Heart right ventricle (tissue), 16 donors: ENCODE results near the gene WFDC1. TPM values are rescaled to one million over a fixed set of nuclear protein-coding genes. Genes with fewer than 3 reads are reported as not detected.

Experiments
- ATAC-seq, 8 donors: fragments of 200-7000 bp; cut with Tn5 transposase; one replicate each; pipeline ENCODE4 v1.9.1; 2020; ENCODE audit warnings: mild to moderate bottlenecking in 8 of 8, moderate library complexity in 8 of 8, moderate number of reproducible peaks in 1 of 8
- DNase-seq, 2 donors: peaks; one replicate each; pipeline ENCODE4 v3.0.0-alpha.2; 2020
- H3K27ac ChIP-seq, 10 donors: fragments of 200-600 bp; sonication (generic) in 2 of 10; one replicate each; pipeline versions ENCODE4 v1.5.0 to v1.8.0; 2020 to 2022; ENCODE audit warnings: mild to moderate bottlenecking in 3 of 10
- H3K27me3 ChIP-seq, 7 donors: fragments of 200-600 bp; one replicate each; pipeline ENCODE4 v1.8.0; 2021 to 2022; ENCODE audit warnings: mild to moderate bottlenecking in 2 of 7
- H3K36me3 ChIP-seq, 9 donors: fragments of 200-600 bp; sonication (generic) in 1 of 9; one replicate each; pipeline versions ENCODE4 v1.5.0 to v1.8.0; 2020 to 2022; ENCODE audit warnings: mild to moderate bottlenecking in 2 of 9
- H3K4me1 ChIP-seq, 9 donors: fragments of 200-600 bp; sonication (generic) in 1 of 9; one replicate each; pipeline versions ENCODE4 v1.5.0 to v1.8.0; 2020 to 2022; ENCODE audit warnings: mild to moderate bottlenecking in 4 of 9
- H3K4me3 ChIP-seq, 10 donors: fragments of 200-600 bp; sonication (generic) in 2 of 10; one replicate each; pipeline versions ENCODE4 v1.5.0 to v1.8.0; 2020 to 2022; ENCODE audit warnings: mild to moderate bottlenecking in 7 of 10, moderate library complexity in 2 of 10
- H3K9me3 ChIP-seq, 11 donors: fragments of 200-600 bp in 10 of 11; sonication (generic) in 2 of 11; one replicate each; pipeline versions ENCODE4 v1.5.0 to v1.8.0; 2013 to 2022; ENCODE audit warnings: mild to moderate bottlenecking in 2 of 11, control low read depth in 1 of 11, moderate library complexity in 1 of 11
- WGBS, 2 donors: extraction: QIAGEN DNeasy Blood & Tissue Kit; methylation state at CpG; one replicate each; pipeline ENCODE4 v1.1.7; 2013; ENCODE audit warnings: inconsistent platforms in 1 of 2; 5-methylcytosine and 5-hydroxymethylcytosine counted together
- intact Hi-C, 10 donors: fragments of 100-400 bp; cut with DNase I; formaldehyde crosslinking; loops; one replicate each; pipeline versions ENCODE4 v1.11.1 to v1.14.2; 2022
- polyA plus RNA-seq, 2 donors: library from polyadenylated mRNA; stranded (reverse); fragments of 200-250 nt; gene quantifications; one replicate each; pipeline ENCODE4 v1.2.3, GENCODE V29; 2013
- total RNA-seq, 10 donors: library from RNA; stranded (reverse); fragmentation: NEBNext Ultra II Directional in 3 of 10; extraction: Animal tissue kit (Norgen Biotek cat#: 25700) in 3 of 10; gene quantifications; one replicate each; pipeline versions ENCODE4 v1.2.1 to v1.2.4, GENCODE V29; 2021 to 2023
- TF ChIP-seq, protein P1 (sequence below), 9 donors: fragments of 200-600 bp; sonication (generic) in 2 of 9; IDR thresholded peaks; one replicate each; pipeline versions ENCODE4 v1.5.0 to v1.8.0; 2021 to 2022; ENCODE audit warnings: antibody characterized with exemption in 9 of 9, mild to moderate bottlenecking in 5 of 9, moderate library complexity in 1 of 9
- donor health status: Arrhythmogenic right ventricular cardiomyopathy.
- donor health status: ischemic (EF 13 %, LVEDD 7.1; RV severe dilation, severe dysfunction).
- donor health status: healthy with polysubstance abuse.
- donor health status: DM: no; HTN: yes; CAD: no.
- donor health status: DM: no; HTN: no; CAD: no.
- donor health status: ischemic (EF 25% LVEDD 6.9; RV normal size, moderate dysfunction).
- donor health status: ischemic (EF 25% LVEDD 5.7; RV mildly dilated, moderate dysfunction).
- donor health status: healthy.
- donor health status: DM: yes; HTN: yes; CAD: no.
- donor health status: Ischemic cardiomyopathy.
- donor health status: ischemic (EF 35%, LVEDD 5.7; RV mildly dilated, moderate dysfunction).
- donor health status: nonischemic (EF 11% LVEDD 7.7; RV severe dilation, severe dysfunction).
- donor health status: DM: yes; HTN: yes; CAD: no.
- donor health status: PGD.
- donor health status: ischemic (EF 29% LVEDD 5.4; RV normal size, mild dysfunction).
- donor health status: nonischemic (EF 23%, LVEDD 6.1; RV moderate dilation, normal function).

Gene WFDC1
- total and polyA plus RNA-seq, 12 donors: 0.55 to 5.7 (median 1.1) TPM

DNA sequence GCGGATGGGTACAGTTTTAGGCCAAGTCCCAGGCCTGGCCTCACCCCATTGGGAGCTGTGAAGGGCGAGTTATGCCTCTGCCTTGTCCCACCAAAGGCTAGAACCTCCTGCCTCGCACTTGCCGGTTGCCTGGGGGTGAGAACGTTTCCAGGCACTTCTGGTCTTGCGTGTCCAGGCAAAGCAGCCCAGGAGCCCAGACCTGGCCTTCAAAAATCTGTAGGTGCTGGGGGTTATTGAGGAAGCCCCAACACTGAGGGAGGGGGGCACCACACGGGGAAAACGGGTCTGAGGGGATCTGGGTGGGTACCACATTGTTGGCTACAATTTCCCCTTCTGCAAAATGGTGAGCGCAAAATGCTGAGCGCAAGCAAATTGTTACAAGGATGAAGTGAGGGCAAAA is 61.5 kb downstream of the WFDC1 start:
- H3K36me3 ChIP-seq: no peaks in the 10 kb centered on the region
- H3K9me3 ChIP-seq: no peaks in the 10 kb centered on the region
- intact Hi-C loops: no loop called here
- peaks cover 0 to 4% (median 0%) of the 10 kb centered on the region in 9 donors for H3K4me1 ChIP-seq
- ATAC-seq (no peak), DNase-seq (no peak)
- no peak overlapping the region for H3K27ac ChIP-seq
- H3K27me3 ChIP-seq: peaks cover 0 to 21% (median 3%) of the 10 kb centered on the region in 7 donors
- 81 to 86% methylated on average over 10 of the region's 10 CpGs for WGBS, 2 donors
- TF ChIP-seq, protein P1, sequence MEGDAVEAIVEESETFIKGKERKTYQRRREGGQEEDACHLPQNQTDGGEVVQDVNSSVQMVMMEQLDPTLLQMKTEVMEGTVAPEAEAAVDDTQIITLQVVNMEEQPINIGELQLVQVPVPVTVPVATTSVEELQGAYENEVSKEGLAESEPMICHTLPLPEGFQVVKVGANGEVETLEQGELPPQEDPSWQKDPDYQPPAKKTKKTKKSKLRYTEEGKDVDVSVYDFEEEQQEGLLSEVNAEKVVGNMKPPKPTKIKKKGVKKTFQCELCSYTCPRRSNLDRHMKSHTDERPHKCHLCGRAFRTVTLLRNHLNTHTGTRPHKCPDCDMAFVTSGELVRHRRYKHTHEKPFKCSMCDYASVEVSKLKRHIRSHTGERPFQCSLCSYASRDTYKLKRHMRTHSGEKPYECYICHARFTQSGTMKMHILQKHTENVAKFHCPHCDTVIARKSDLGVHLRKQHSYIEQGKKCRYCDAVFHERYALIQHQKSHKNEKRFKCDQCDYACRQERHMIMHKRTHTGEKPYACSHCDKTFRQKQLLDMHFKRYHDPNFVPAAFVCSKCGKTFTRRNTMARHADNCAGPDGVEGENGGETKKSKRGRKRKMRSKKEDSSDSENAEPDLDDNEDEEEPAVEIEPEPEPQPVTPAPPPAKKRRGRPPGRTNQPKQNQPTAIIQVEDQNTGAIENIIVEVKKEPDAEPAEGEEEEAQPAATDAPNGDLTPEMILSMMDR (IDR thresholded peaks at IDR 0.05): no peak
- H3K4me3 ChIP-seq: no peak overlapping the region

DNA sequence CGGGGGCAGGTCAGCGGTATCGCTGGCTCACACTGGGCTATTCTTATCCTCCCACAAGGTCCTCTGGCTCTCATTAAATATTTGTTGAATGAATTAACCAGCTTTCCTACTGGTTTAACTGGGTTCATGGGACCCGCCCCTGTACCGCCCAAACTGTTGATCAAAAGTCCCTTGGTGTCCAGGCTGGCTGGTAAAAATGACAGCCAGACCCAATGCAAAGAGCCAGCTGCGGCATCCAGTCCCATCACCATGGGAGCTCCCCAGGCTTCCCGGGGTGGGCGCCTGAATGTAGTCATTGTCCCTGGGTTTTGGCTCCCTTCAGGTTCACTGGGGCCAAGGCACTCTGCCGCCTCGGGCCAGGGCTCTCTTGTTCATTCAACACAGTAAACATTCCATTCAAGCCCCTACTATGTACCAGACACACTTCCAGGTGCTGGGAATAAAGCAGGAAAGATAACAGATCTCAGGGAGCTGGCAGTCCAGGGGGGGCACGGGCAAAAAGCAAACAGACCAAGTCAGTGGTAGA is 62.0 kb downstream of the WFDC1 start:
- WGBS, 2 donors: 61 to 70% methylated on average over 11 of the region's 11 CpGs
- ATAC-seq: no peak
- intact Hi-C loops: no loop called here

DNA sequence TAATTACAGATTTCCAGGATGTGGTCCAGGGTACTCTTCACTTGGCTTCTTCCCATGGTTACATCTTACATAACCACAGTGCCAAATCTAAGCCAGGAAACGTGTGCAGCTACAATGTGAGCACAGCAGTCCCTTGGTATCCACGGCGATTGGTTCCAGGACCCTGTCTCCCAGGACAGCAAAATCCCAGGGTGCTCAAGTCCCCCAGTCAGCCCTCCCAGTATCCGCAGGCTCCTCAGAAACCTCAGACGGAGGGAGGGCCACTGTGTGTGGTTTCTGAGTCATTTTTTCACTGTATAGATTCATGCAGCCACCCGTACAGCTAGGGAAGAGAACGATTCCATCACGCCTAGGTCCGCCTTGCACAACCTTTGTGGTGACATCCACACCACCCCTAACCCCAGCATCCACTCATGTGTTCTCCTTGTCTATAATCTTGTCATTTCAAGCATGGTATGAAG is 62.5 kb downstream of the WFDC1 start:
- Histone ChIP-seq H3K36me3 (no peaks in the 10 kb centered on the region), H3K27me3 (peaks cover 0 to 21% (median 3%) of the 10 kb centered on the region in 7 donors), H3K4me3 (no peak overlapping the region), H3K9me3 (no peaks in the 10 kb centered on the region), H3K27ac (no peak overlapping the region), H3K4me1 (peaks cover 0 to 4% (median 0%) of the 10 kb centered on the region in 9 donors)
- WGBS, 2 donors: 65 to 80% methylated on average over 9 of the region's 9 CpGs
- no peak for ATAC-seq
- no peak for DNase-seq
- intact Hi-C loops: no loop called here
- TF ChIP-seq, protein P1 (IDR thresholded peaks at IDR 0.05): no peak

More for the DNA sequence above, 62.0 kb downstream of the WFDC1 start:
- H3K27ac ChIP-seq: no peak overlapping the region
- no peaks in the 10 kb centered on the region for H3K9me3 ChIP-seq
- H3K4me1 ChIP-seq: peaks cover 0 to 4% (median 0%) of the 10 kb centered on the region in 9 donors
- TF ChIP-seq, protein P1 (IDR thresholded peaks at IDR 0.05): no peak
- H3K36me3 ChIP-seq: no peaks in the 10 kb centered on the region
- no peak for DNase-seq
- H3K27me3 ChIP-seq: peaks cover 0 to 21% (median 3%) of the 10 kb centered on the region in 7 donors
- H3K4me3 ChIP-seq: no peak overlapping the region

DNA sequence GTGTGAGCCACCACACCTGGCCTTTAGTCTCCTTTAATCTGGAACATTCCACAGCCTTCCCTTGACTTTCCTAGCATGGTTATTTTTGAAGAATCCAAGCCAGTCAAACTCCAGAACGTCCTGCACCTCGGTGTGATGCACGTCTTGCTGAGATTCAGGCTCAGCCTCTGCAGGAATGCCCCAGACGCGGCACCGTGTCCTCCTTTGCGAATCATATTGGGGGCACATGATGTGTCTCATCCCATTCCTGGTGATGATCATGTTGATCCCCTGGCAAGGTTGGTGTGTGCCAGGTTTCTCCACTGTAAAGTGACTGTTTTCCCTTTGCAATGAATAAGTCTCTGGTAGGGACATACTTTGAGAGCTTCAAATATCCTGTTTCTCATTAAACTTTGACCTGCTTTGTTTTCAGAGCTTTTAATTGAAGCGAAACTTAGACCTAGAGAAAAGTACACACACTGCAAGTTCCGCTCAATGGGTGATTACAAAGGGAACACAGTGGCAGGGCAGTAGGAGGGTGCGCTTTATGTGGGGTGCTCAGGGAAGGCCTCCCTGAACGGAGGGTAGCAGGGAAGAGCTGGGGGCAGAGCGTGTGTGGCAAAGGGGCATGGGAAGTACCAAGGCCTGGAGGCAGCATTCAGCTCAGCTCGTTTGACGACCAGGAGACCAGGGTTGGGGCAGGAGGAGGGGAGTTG is 64.1 kb downstream of the WFDC1 start:
- Histone ChIP-seq H3K27ac (no peak overlapping the region), H3K4me3 (no peak overlapping the region), H3K27me3 (peaks cover 0 to 21% (median 4%) of the 10 kb centered on the region in 7 donors), H3K36me3 (no peaks in the 10 kb centered on the region), H3K4me1 (peaks cover 0 to 4% (median 0%) of the 10 kb centered on the region in 9 donors), H3K9me3 (no peaks in the 10 kb centered on the region)
- ATAC-seq (no peak), DNase-seq (no peak)
- 82 to 83% methylated on average over 14 of the region's 14 CpGs for WGBS, 2 donors
- intact Hi-C loops: no loop called here
- TF ChIP-seq, protein P1 (IDR thresholded peaks at IDR 0.05): no peak
